A673 (cell line): ENCODE data around the gene TMEM87A. TPM values are rescaled to one million over a fixed set of nuclear protein-coding genes. Genes with fewer than 3 reads are reported as not detected.
A peak's percentile ranks its signal among the peaks of the same experiment; 100 is the strongest.

Source experiments
- BruUV-seq: library from RNA; stranded (reverse); fragments of 400-500 nt; replicated peaks from 2 replicates; lab custom pipeline; 2021; lab: Mats Ljungman, UMichigan
- CTCF ChIA-PET: fragments of 300-600 bp; sonication (Branson Sonifier 250); formaldehyde crosslinking; loops from one replicate; lab custom pipeline; 2022; ENCODE audit warnings: antibody characterized with exemption; lab: Charles Lee
- POLR2A ChIA-PET: fragments of 300-600 bp; sonication (Branson Sonifier 250); formaldehyde crosslinking; loops from one replicate; lab custom pipeline; 2022; ENCODE audit warnings: antibody characterized with exemption; ENCODE audit not compliant: low non-redundant PET; lab: Charles Lee
- DNase-seq: peaks from one replicate; pipeline ENCODE4 v3.0.0-alpha.2; 2015; ENCODE audit warnings: low spot score
- H3K27ac ChIP-seq: fragments of 200-600 bp; sonication (generic); 2 replicates; pipeline ENCODE4 v1.5.1; 2016; ENCODE audit warnings: mixed run types, low read depth, mild to moderate bottlenecking, mixed read lengths, antibody characterized with exemption, low read length; ENCODE audit not compliant: poor library complexity, severe bottlenecking
- H3K27me3 ChIP-seq: fragments of 200-600 bp; sonication (generic); replicated peaks from 2 replicates; pipeline ENCODE4 v1.6.1; 2017; ENCODE audit warnings: mixed run types, low read depth, mild to moderate bottlenecking, mixed read lengths, antibody characterized with exemption, low read length; ENCODE audit not compliant: insufficient read depth, poor library complexity
- H3K36me3 ChIP-seq: fragments of 200-600 bp; sonication (generic); 2 replicates; pipeline ENCODE4 v1.6.1; 2016; ENCODE audit warnings: mixed run types, mild to moderate bottlenecking, mixed read lengths, antibody characterized with exemption, low read length; ENCODE audit not compliant: insufficient read depth, poor library complexity, severe bottlenecking
- H3K4me1 ChIP-seq: fragments of 200-600 bp; sonication (generic); 2 replicates; pipeline ENCODE4 v1.6.1; 2017; ENCODE audit warnings: mixed run types, mild to moderate bottlenecking, mixed read lengths, antibody characterized with exemption, low read length; ENCODE audit not compliant: insufficient read depth, poor library complexity, severe bottlenecking
- H3K4me3 ChIP-seq: fragments of 200-600 bp; sonication (generic); 2 replicates; pipeline ENCODE4 v1.5.1; 2016; ENCODE audit warnings: low read depth, mixed run types, mild to moderate bottlenecking, mixed read lengths, low read length; ENCODE audit not compliant: poor library complexity, severe bottlenecking
- H3K9me3 ChIP-seq: fragments of 200-600 bp; sonication (generic); 2 replicates; pipeline ENCODE4 v1.6.1; 2016; ENCODE audit warnings: mixed run types, low read depth, mild to moderate bottlenecking, mixed read lengths, antibody characterized with exemption, low read length; ENCODE audit not compliant: poor library complexity, severe bottlenecking
- EZH2 ChIP-seq: fragments of 200-600 bp; sonication (generic); IDR thresholded peaks from 2 replicates; pipeline ENCODE4 v1.6.1; 2017; ENCODE audit warnings: borderline replicate concordance, low read depth, mild to moderate bottlenecking, mixed read lengths, antibody characterized with exemption, low read length; ENCODE audit not compliant: poor library complexity, severe bottlenecking
- intact Hi-C: fragments of 100-400 bp; cut with micrococcal nuclease; formaldehyde crosslinking; loops from one replicate; pipeline ENCODE4 v1.10.0; 2022; ENCODE audit not compliant: unreplicated experiment
- microRNA-seq: library from miRNA; unstranded; fragments of <30 nt; microRNA quantifications from one replicate; pipeline ENCODE4 v1.2.0, GENCODE V29; 2021
- total RNA-seq: library from RNA; stranded (reverse); gene quantifications from 2 replicates; pipeline ENCODE4 v1.2.3, GENCODE V29; 2021
- TF ChIP-seq, protein P1 (sequence below): fragments of 300-800, 200-600 bp; sonication (generic); conservative IDR thresholded peaks from 2 replicates; pipeline ENCODE4 v1.5.1; 2017; ENCODE audit warnings: low read depth, mild to moderate bottlenecking, antibody characterized with exemption, low read length, moderate library complexity, mixed read lengths

Gene TMEM87A
- total RNA-seq, 1 experiment from 2014 or later = 53.4 TPM

DNA sequence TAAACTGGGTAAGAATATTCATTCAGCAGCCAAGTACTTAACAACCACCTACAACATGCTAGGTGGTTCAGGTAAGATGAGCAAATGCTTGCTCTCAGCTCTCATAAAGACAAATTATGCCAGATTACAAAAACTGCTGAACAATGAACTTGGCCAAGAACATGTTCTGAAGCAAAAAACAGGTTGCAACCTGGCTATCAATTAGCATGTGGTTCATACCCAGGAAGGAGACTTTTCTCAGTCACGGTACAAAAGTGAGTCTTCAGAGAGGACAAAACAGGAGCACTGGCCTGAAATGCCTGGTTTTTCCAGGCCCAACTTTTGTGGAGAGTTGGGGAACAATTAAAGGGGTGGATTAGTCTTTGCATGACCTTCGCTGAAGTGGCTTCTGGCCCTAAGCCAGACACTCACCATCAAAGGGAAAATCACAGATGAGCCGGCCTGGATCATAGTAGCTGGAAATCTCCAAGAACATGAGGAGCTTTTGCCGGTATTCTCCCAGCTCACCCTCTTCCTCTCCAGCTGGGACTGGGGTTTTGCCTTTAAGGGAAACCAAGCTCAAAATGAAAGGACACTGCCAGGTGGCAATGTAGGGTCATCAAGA lies 109.2 kb downstream of the TMEM87A start:
- DNase-seq = no peak
- BruUV-seq = no TSS peak
- no peak overlapping the region for H3K27ac ChIP-seq
- no peaks in the 10 kb centered on the region for H3K9me3 ChIP-seq
- no peaks in the 10 kb centered on the region for H3K4me1 ChIP-seq
- POLR2A ChIA-PET = no interaction called here
- H3K36me3 ChIP-seq = peaks cover 67% of the 10 kb centered on the region
- CTCF ChIA-PET = no interaction called here
- no peak overlapping the region for H3K4me3 ChIP-seq
- TF ChIP-seq, protein P1, sequence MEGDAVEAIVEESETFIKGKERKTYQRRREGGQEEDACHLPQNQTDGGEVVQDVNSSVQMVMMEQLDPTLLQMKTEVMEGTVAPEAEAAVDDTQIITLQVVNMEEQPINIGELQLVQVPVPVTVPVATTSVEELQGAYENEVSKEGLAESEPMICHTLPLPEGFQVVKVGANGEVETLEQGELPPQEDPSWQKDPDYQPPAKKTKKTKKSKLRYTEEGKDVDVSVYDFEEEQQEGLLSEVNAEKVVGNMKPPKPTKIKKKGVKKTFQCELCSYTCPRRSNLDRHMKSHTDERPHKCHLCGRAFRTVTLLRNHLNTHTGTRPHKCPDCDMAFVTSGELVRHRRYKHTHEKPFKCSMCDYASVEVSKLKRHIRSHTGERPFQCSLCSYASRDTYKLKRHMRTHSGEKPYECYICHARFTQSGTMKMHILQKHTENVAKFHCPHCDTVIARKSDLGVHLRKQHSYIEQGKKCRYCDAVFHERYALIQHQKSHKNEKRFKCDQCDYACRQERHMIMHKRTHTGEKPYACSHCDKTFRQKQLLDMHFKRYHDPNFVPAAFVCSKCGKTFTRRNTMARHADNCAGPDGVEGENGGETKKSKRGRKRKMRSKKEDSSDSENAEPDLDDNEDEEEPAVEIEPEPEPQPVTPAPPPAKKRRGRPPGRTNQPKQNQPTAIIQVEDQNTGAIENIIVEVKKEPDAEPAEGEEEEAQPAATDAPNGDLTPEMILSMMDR = no peak
- H3K27me3 ChIP-seq = no peaks in the 10 kb centered on the region
- intact Hi-C loops = no loop called here

DNA sequence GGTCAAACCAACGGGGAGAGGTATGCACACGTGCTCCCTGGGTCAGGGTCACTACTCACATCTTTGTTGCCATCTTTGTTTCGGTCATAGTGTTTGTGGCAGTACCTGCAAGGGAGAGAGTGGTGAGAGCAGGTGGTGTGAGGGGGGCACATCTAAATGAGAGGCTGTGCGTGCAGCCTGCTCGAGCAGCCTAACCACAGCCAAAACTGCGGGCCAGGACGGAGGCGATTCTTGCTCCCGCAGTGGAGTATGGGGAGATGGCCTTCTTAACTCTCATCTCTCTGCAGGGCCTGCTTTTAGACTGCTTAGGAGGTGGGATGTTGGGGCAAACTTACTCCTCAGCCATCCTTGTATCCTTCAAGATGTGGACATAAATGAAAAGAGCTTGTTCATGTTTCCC lies 109.9 kb downstream of the TMEM87A start:
- Histone ChIP-seq H3K36me3 (peaks cover 67% of the 10 kb centered on the region), H3K27me3 (no peaks in the 10 kb centered on the region), H3K27ac (no peak overlapping the region), H3K4me3 (no peak overlapping the region), H3K4me1 (no peaks in the 10 kb centered on the region), H3K9me3 (no peaks in the 10 kb centered on the region)
- POLR2A ChIA-PET = no interaction called here
- no peak for DNase-seq
- TF ChIP-seq, protein P1 = no peak
- no peak for TF ChIP-seq EZH2
- BruUV-seq = no TSS peak
- intact Hi-C loops = no loop called here
- CTCF ChIA-PET = no interaction called here

Small RNA genes lying within 50 kb of the gene (microRNA-seq; reads per million reads assigned to microRNA genes)
- gene MIR627 = 161 reads per million, percentile 68 among the genes with 10 or more reads in this experiment

Other genes starting within 250 kb of the TMEM87A start
- gene PLA2G4D, start 178.9 kb downstream of the TMEM87A start, total RNA-seq = not detected in 2 replicates
- gene PLA2G4F, start 116.8 kb downstream of the TMEM87A start, total RNA-seq = not detected in 2 replicates
- gene VPS39, start 65.1 kb downstream of the TMEM87A start, total RNA-seq = 46.9 and 47.9 TPM in 2 replicates
- gene GANC, start 232 bp downstream of the TMEM87A start, total RNA-seq = 23.7 and 28.2 TPM in 2 replicates
- 0.54 and 0.55 TPM in 2 replicates for gene CAPN3, start 86.1 kb upstream of the TMEM87A start, total RNA-seq
- gene ZNF106, start 217.7 kb upstream of the TMEM87A start, total RNA-seq = 98.1 and 102 TPM in 2 replicates
- gene SNAP23, start 222.2 kb upstream of the TMEM87A start, total RNA-seq = 112 and 124 TPM in 2 replicates